IPS-15b (cell line): ENCODE measurements around the gene TLL1.

ENCODE experiments used
- H3K27me3 ChIP-seq: one replicate; pipeline ENCODE4 v1.6.1; 2013; ENCODE audit warnings: low read length; ENCODE audit not compliant: control insufficient read depth, insufficient read depth
- H3K36me3 ChIP-seq: one replicate; pipeline ENCODE4 v1.6.1; 2013; ENCODE audit warnings: low read length; ENCODE audit not compliant: control insufficient read depth, insufficient read depth
- H3K4me1 ChIP-seq: one replicate; pipeline ENCODE4 v1.6.1; 2013; ENCODE audit warnings: mild to moderate bottlenecking, low read length; ENCODE audit not compliant: control insufficient read depth, insufficient read depth
- H3K4me3 ChIP-seq: one replicate; pipeline ENCODE4 v1.5.1; 2013; ENCODE audit warnings: low read depth, low read length
- H3K9ac ChIP-seq: one replicate; pipeline ENCODE4 v1.6.1; 2013; ENCODE audit warnings: low read depth, mild to moderate bottlenecking, low read length
- H3K9me3 ChIP-seq: one replicate; pipeline ENCODE4 v1.6.1; 2013; ENCODE audit warnings: mild to moderate bottlenecking, low read length; ENCODE audit not compliant: control insufficient read depth, insufficient read depth

Gene TLL1

GRCh38 chr4:165872461-165873297 lies at the start of gene TLL1:
Gene TLL1, plus strand, starts transcription at chr4:165873237. Its CDS starts 668 bp downstream, at chr4:165873905.
- no peaks in the 10 kb centered on the region for H3K36me3 ChIP-seq

GRCh38 chr4:165826166-165826565 lies 46.9 kb upstream of the TLL1 start:
- H3K4me3 ChIP-seq = no peak overlapping the region
- no peak overlapping the region for H3K9ac ChIP-seq
- no peaks in the 10 kb centered on the region for H3K36me3 ChIP-seq
- H3K9me3 ChIP-seq = no peaks in the 10 kb centered on the region
- no peaks in the 10 kb centered on the region for H3K4me1 ChIP-seq
- no peaks in the 10 kb centered on the region for H3K27me3 ChIP-seq

More at GRCh38 chr4:165872461-165873297, at the start of gene TLL1:
- Histone ChIP-seq H3K9me3 (no peaks in the 10 kb centered on the region), H3K27me3 (peaks cover 69% of the 10 kb centered on the region), H3K4me1 (peaks cover 3% of the 10 kb centered on the region), H3K4me3 (peak within 1 kb of the TSS; percentile 68), H3K9ac (no peak within 1 kb of the TSS)

- no peaks in the 10 kb centered on the region for H3K4me1 ChIP-seq
- no peaks in the 10 kb centered on the region for H3K36me3 ChIP-seq
- H3K9ac ChIP-seq = no peak overlapping the region
- no peak overlapping the region for H3K4me3 ChIP-seq
- H3K27me3 ChIP-seq = no peaks in the 10 kb centered on the region
- no peaks in the 10 kb centered on the region for H3K9me3 ChIP-seq
These were observed 46.0 kb upstream of the TLL1 start for GRCh38 chr4:165827018-165827417.

GRCh38 chr4:165828928-165829327 lies 44.1 kb upstream of the TLL1 start:
- no peaks in the 10 kb centered on the region for H3K4me1 ChIP-seq
- no peaks in the 10 kb centered on the region for H3K36me3 ChIP-seq
- H3K9ac ChIP-seq = no peak overlapping the region
- H3K4me3 ChIP-seq = no peak overlapping the region
- no peaks in the 10 kb centered on the region for H3K9me3 ChIP-seq
- no peaks in the 10 kb centered on the region for H3K27me3 ChIP-seq

GRCh38 chr4:165834116-165834515 lies 38.9 kb upstream of the TLL1 start:
- H3K36me3 ChIP-seq = no peaks in the 10 kb centered on the region
- no peaks in the 10 kb centered on the region for H3K27me3 ChIP-seq
- H3K9me3 ChIP-seq = no peaks in the 10 kb centered on the region
- H3K4me1 ChIP-seq = no peaks in the 10 kb centered on the region
- no peak overlapping the region for H3K9ac ChIP-seq
- H3K4me3 ChIP-seq = no peak overlapping the region

GRCh38 chr4:165838575-165838974 lies 34.5 kb upstream of the TLL1 start:
- Histone ChIP-seq H3K36me3 (no peaks in the 10 kb centered on the region), H3K9ac (no peak overlapping the region), H3K4me3 (no peak overlapping the region), H3K4me1 (no peaks in the 10 kb centered on the region), H3K9me3 (no peaks in the 10 kb centered on the region), H3K27me3 (no peaks in the 10 kb centered on the region)

GRCh38 chr4:165839615-165840333 lies 33.3 kb upstream of the TLL1 start:
- Histone ChIP-seq H3K36me3 (no peaks in the 10 kb centered on the region), H3K9ac (no peak overlapping the region), H3K27me3 (no peaks in the 10 kb centered on the region), H3K4me1 (no peaks in the 10 kb centered on the region), H3K4me3 (no peak overlapping the region), H3K9me3 (no peaks in the 10 kb centered on the region)

GRCh38 chr4:165842684-165843083 lies 30.4 kb upstream of the TLL1 start:
- H3K27me3 ChIP-seq = no peaks in the 10 kb centered on the region
- no peaks in the 10 kb centered on the region for H3K36me3 ChIP-seq
- no peaks in the 10 kb centered on the region for H3K9me3 ChIP-seq
- H3K4me3 ChIP-seq = no peak overlapping the region
- H3K4me1 ChIP-seq = no peaks in the 10 kb centered on the region
- no peak overlapping the region for H3K9ac ChIP-seq

- no peaks in the 10 kb centered on the region for H3K27me3 ChIP-seq
- H3K9me3 ChIP-seq = no peaks in the 10 kb centered on the region
- H3K36me3 ChIP-seq = no peaks in the 10 kb centered on the region
- no peak overlapping the region for H3K4me3 ChIP-seq
- no peak overlapping the region for H3K9ac ChIP-seq
- H3K4me1 ChIP-seq = no peaks in the 10 kb centered on the region
These were observed 28.9 kb upstream of the TLL1 start for GRCh38 chr4:165844161-165844560.

GRCh38 chr4:165851256-165851655 lies 21.8 kb upstream of the TLL1 start:
- Histone ChIP-seq H3K4me1 (no peaks in the 10 kb centered on the region), H3K9me3 (no peaks in the 10 kb centered on the region), H3K36me3 (no peaks in the 10 kb centered on the region), H3K4me3 (no peak overlapping the region), H3K9ac (no peak overlapping the region), H3K27me3 (no peaks in the 10 kb centered on the region)

- Histone ChIP-seq H3K4me1 (no peaks in the 10 kb centered on the region), H3K9ac (no peak overlapping the region), H3K27me3 (no peaks in the 10 kb centered on the region), H3K9me3 (no peaks in the 10 kb centered on the region), H3K4me3 (no peak overlapping the region), H3K36me3 (no peaks in the 10 kb centered on the region)
These were observed 17.8 kb upstream of the TLL1 start for GRCh38 chr4:165855191-165855590.

GRCh38 chr4:165861363-165861762 lies 11.7 kb upstream of the TLL1 start:
- Histone ChIP-seq H3K9me3 (no peaks in the 10 kb centered on the region), H3K9ac (no peak overlapping the region), H3K4me1 (no peaks in the 10 kb centered on the region), H3K4me3 (no peak overlapping the region), H3K27me3 (no peaks in the 10 kb centered on the region), H3K36me3 (no peaks in the 10 kb centered on the region)
